Measurements from ENCODE around the gene ANXA3. TPM values are rescaled to one million over a fixed set of nuclear protein-coding genes. Genes with fewer than 3 reads are reported as not detected.

ANXA3 gene, protein sequence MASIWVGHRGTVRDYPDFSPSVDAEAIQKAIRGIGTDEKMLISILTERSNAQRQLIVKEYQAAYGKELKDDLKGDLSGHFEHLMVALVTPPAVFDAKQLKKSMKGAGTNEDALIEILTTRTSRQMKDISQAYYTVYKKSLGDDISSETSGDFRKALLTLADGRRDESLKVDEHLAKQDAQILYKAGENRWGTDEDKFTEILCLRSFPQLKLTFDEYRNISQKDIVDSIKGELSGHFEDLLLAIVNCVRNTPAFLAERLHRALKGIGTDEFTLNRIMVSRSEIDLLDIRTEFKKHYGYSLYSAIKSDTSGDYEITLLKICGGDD
- total RNA-seq (2022; extraction: Qiagen RNA extraction; ENCODE audit: low read depth): 54.9 to 76.4 TPM (median 59.0 TPM) in 5 replicates

GRCh38 chr4:78551420-78552351 is at the start of gene ANXA3:
TSS of gene ANXA3 (plus strand) at chr4:78551770. CDS start at chr4:78554474, 2,704 bp downstream.

Other genes starting within 250 kb of the ANXA3 start
- gene BMP2K, start 224.6 kb downstream of the ANXA3 start, total RNA-seq (2022; extraction: Qiagen RNA extraction; ENCODE audit: low read depth): 5.6 to 11.9 TPM (median 11.6 TPM) in 5 replicates

All from A549 treated with RU486 at 1 μM for 4 hours (cell line).